ENCODE measurements around the gene KLK2.

- TF ChIP-seq POLR2A (IDR thresholded peaks at IDR 0.05; ENCODE audit: low read depth, low read length) (no peak), POLR2AphosphoS5 (IDR thresholded peaks at IDR 0.05; ENCODE audit: low read depth, low read length) (no peak), POU2F2 (IDR thresholded peaks at IDR 0.05; ENCODE audit: low read depth, low read length) (no peak), TAF1 (IDR thresholded peaks at IDR 0.05; ENCODE audit: low read depth, low read length) (no peak), PAX5 (IDR thresholded peaks at IDR 0.05; ENCODE audit: insufficient read depth, low read length, severe bottlenecking) (no peak), SPI1 (IDR thresholded peaks at IDR 0.05; ENCODE audit: low read depth, low read length) (no peak)
Observed at GRCh38 chr19:50926144-50926543, 52.9 kb downstream of the KLK2 start.
